ENCODE data around the gene SH3RF3. TPM values are rescaled to one million over a fixed set of nuclear protein-coding genes. Genes with fewer than 3 reads are reported as not detected.

The SH3RF3 gene
- total RNA-seq, 1 donor from 2014 or later = under 0.01 TPM

GRCh38 chr2:109091526-109091925, 37.5 kb upstream of the SH3RF3 start:
- no peaks in the 10 kb centered on the region for H3K36me3 ChIP-seq (ENCODE audit: control insufficient read depth, insufficient read depth, low read length)
- H3K27me3 ChIP-seq (ENCODE audit: control insufficient read depth, insufficient read depth, low read length) = no peaks in the 10 kb centered on the region
- TF ChIP-seq CTCF (IDR thresholded peaks at IDR 0.05; ENCODE audit: insufficient read depth, low read length, severe bottlenecking) = no peak
- FAIRE-seq (no peak), DNase-seq (ENCODE audit: low read depth) (no peak)
- no peak overlapping the region for H3K4me3 ChIP-seq (ENCODE audit: low read depth, low read length)

GRCh38 chr2:109094144-109094543, 34.9 kb upstream of the SH3RF3 start:
- no peak for TF ChIP-seq CTCF (IDR thresholded peaks at IDR 0.05; ENCODE audit: insufficient read depth, low read length, severe bottlenecking)
- DNase-seq (ENCODE audit: low read depth) (no peak), FAIRE-seq (no peak)
- H3K4me3 ChIP-seq (ENCODE audit: low read depth, low read length) = no peak overlapping the region
- no peaks in the 10 kb centered on the region for H3K27me3 ChIP-seq (ENCODE audit: control insufficient read depth, insufficient read depth, low read length)
- H3K36me3 ChIP-seq (ENCODE audit: control insufficient read depth, insufficient read depth, low read length) = no peaks in the 10 kb centered on the region

- peak; percentile 87 for DNase-seq (ENCODE audit: low read depth)
- Histone ChIP-seq H3K27me3 (ENCODE audit: control insufficient read depth, insufficient read depth, low read length) (no peaks in the 10 kb centered on the region), H3K4me3 (ENCODE audit: low read depth, low read length) (no peak overlapping the region), H3K36me3 (ENCODE audit: control insufficient read depth, insufficient read depth, low read length) (no peaks in the 10 kb centered on the region)
- FAIRE-seq = no peak
- TF ChIP-seq CTCF (IDR thresholded peaks at IDR 0.05; ENCODE audit: insufficient read depth, low read length, severe bottlenecking) = no peak
Measured at GRCh38 chr2:109098251-109098920, 30.6 kb upstream of the SH3RF3 start.

- no peak for DNase-seq (ENCODE audit: low read depth)
- Histone ChIP-seq H3K36me3 (ENCODE audit: control insufficient read depth, insufficient read depth, low read length) (no peaks in the 10 kb centered on the region), H3K4me3 (ENCODE audit: low read depth, low read length) (no peak overlapping the region), H3K27me3 (ENCODE audit: control insufficient read depth, insufficient read depth, low read length) (no peaks in the 10 kb centered on the region)
- no peak for TF ChIP-seq CTCF (IDR thresholded peaks at IDR 0.05; ENCODE audit: insufficient read depth, low read length, severe bottlenecking)
- peak; percentile 28 for FAIRE-seq
Measured at GRCh38 chr2:109098921-109099273, 30.1 kb upstream of the SH3RF3 start.

- H3K36me3 ChIP-seq (ENCODE audit: control insufficient read depth, insufficient read depth, low read length) = no peaks in the 10 kb centered on the region
- FAIRE-seq (no peak), DNase-seq (ENCODE audit: low read depth) (no peak)
- TF ChIP-seq CTCF (IDR thresholded peaks at IDR 0.05; ENCODE audit: insufficient read depth, low read length, severe bottlenecking) = no peak
- H3K27me3 ChIP-seq (ENCODE audit: control insufficient read depth, insufficient read depth, low read length) = no peaks in the 10 kb centered on the region
- H3K4me3 ChIP-seq (ENCODE audit: low read depth, low read length) = no peak overlapping the region
Measured at GRCh38 chr2:109102588-109103233, 26.3 kb upstream of the SH3RF3 start.

Measured in bronchial epithelial cell (primary cell).